NT2/D1 (cell line): Measurements from ENCODE around the gene S100A2.

Experiments
- SUZ12 ChIP-seq: IDR thresholded peaks from 2 replicates; pipeline ENCODE4 v1.6.1; 2011; ENCODE audit not compliant: insufficient read length, insufficient read depth; ENCODE audit errors: extremely low read depth
- YY1 ChIP-seq: IDR thresholded peaks from 2 replicates; pipeline ENCODE4 v1.6.1; 2011; ENCODE audit not compliant: insufficient read length, insufficient read depth
- ZNF274 ChIP-seq: IDR thresholded peaks from 2 replicates; pipeline ENCODE4 v1.6.1; 2011; ENCODE audit warnings: mild to moderate bottlenecking, low read depth, low read length

- TF ChIP-seq ZNF274 (no peak), YY1 (no peak), SUZ12 (no peak)
Measured at GRCh38 chr1:153610334-153610733, 44.7 kb upstream of the S100A2 start.
